HEK293 (cell line): ENCODE measurements around the gene DNAJC21.
A peak's percentile ranks its signal among the peaks of the same experiment; 100 is the strongest.

Source experiments
- GLIS1 ChIP-seq: fragments of 450-650 bp; formaldehyde crosslinking; IDR thresholded peaks from 2 replicates; pipeline ENCODE4 v1.5.1; 2016; ENCODE audit warnings: missing biosample characterization, missing genetic modification characterization
- IKZF3 ChIP-seq: fragments of 450-650 bp; IDR thresholded peaks from 2 replicates; pipeline ENCODE4 v1.5.0; 2018; ENCODE audit warnings: missing biosample characterization, mild to moderate bottlenecking, missing genetic modification characterization, moderate library complexity
- KLF8 ChIP-seq: fragments of 450-650 bp; formaldehyde crosslinking; IDR thresholded peaks from 2 replicates; pipeline ENCODE4 v1.5.1; 2016; ENCODE audit warnings: missing biosample characterization, missing genetic modification characterization
- PBX3 ChIP-seq: sonication (generic); formaldehyde crosslinking; IDR thresholded peaks from 2 replicates; pipeline ENCODE4 v1.8.1; 2022; ENCODE audit warnings: mild to moderate bottlenecking, moderate library complexity, missing genetic modification reagents
- PRDM6 ChIP-seq: fragments of 450-650 bp; formaldehyde crosslinking; IDR thresholded peaks from 2 replicates; pipeline ENCODE4 v1.5.1; 2017; ENCODE audit warnings: missing biosample characterization, missing genetic modification characterization
- TCF7L2 ChIP-seq: IDR thresholded peaks from 2 replicates; pipeline ENCODE4 v1.6.1; 2011; ENCODE audit warnings: low read depth, mild to moderate bottlenecking, inconsistent platforms, low read length, moderate library complexity, borderline replicate concordance
- ZBTB44 ChIP-seq: fragments of 450-650 bp; IDR thresholded peaks from 2 replicates; pipeline ENCODE4 v1.5.1; 2018; ENCODE audit warnings: missing biosample characterization, mild to moderate bottlenecking, missing genetic modification characterization
- ZFP37 ChIP-seq: fragments of 450-650 bp; formaldehyde crosslinking; IDR thresholded peaks from 2 replicates; pipeline ENCODE4 v1.5.1; 2016; ENCODE audit warnings: missing biosample characterization, missing genetic modification characterization
- ZNF155 ChIP-seq: fragments of 450-650 bp; formaldehyde crosslinking; IDR thresholded peaks from 2 replicates; pipeline ENCODE4 v1.5.1; 2016; ENCODE audit warnings: missing biosample characterization, missing genetic modification characterization
- ZNF184 ChIP-seq: fragments of 450-650 bp; IDR thresholded peaks from 2 replicates; pipeline ENCODE4 v1.5.1; 2018; ENCODE audit warnings: missing biosample characterization, mild to moderate bottlenecking, missing genetic modification characterization
- ZNF24 ChIP-seq: fragments of 450-650 bp; formaldehyde crosslinking; IDR thresholded peaks from 2 replicates; pipeline ENCODE4 v1.5.1; 2016; ENCODE audit warnings: missing biosample characterization, missing genetic modification characterization
- ZNF302 ChIP-seq: fragments of 450-650 bp; formaldehyde crosslinking; IDR thresholded peaks from 2 replicates; pipeline ENCODE4 v1.5.1; 2016; ENCODE audit warnings: missing biosample characterization, missing genetic modification characterization, low read depth
- ZNF324 ChIP-seq: fragments of 450-650 bp; formaldehyde crosslinking; IDR thresholded peaks from 2 replicates; pipeline ENCODE4 v1.5.1; 2016; ENCODE audit warnings: missing biosample characterization, missing genetic modification characterization
- ZNF350 ChIP-seq: fragments of 450-650 bp; formaldehyde crosslinking; IDR thresholded peaks from 2 replicates; pipeline ENCODE4 v1.5.0; 2017; ENCODE audit warnings: missing biosample characterization, mild to moderate bottlenecking, missing genetic modification characterization
- ZNF354C ChIP-seq: fragments of 450-650 bp; formaldehyde crosslinking; IDR thresholded peaks from 2 replicates; pipeline ENCODE4 v1.5.1; 2016; ENCODE audit warnings: missing biosample characterization, missing genetic modification characterization, low read depth, borderline replicate concordance
- ZNF362 ChIP-seq: fragments of 450-650 bp; formaldehyde crosslinking; IDR thresholded peaks from 2 replicates; pipeline ENCODE4 v1.5.1; 2016; ENCODE audit warnings: missing biosample characterization, missing genetic modification characterization
- ZNF366 ChIP-seq: fragments of 450-650 bp; formaldehyde crosslinking; conservative IDR thresholded peaks from 2 replicates; pipeline ENCODE4 v1.5.1; 2016; ENCODE audit warnings: missing biosample characterization, missing genetic modification characterization
- ZNF398 ChIP-seq: fragments of 450-650 bp; formaldehyde crosslinking; IDR thresholded peaks from 2 replicates; pipeline ENCODE4 v1.5.1; 2017; ENCODE audit warnings: missing biosample characterization, missing genetic modification characterization
- ZNF404 ChIP-seq: fragments of 450-650 bp; formaldehyde crosslinking; IDR thresholded peaks from 2 replicates; pipeline ENCODE4 v1.5.1; 2017; ENCODE audit warnings: missing biosample characterization, missing genetic modification characterization
- ZNF610 ChIP-seq: fragments of 450-650 bp; formaldehyde crosslinking; IDR thresholded peaks from 2 replicates; pipeline ENCODE4 v1.5.1; 2016; ENCODE audit warnings: missing biosample characterization, missing genetic modification characterization, borderline replicate concordance
- ZNF624 ChIP-seq: fragments of 450-650 bp; formaldehyde crosslinking; IDR thresholded peaks from 2 replicates; pipeline ENCODE4 v1.5.1; 2017; ENCODE audit warnings: missing biosample characterization, missing genetic modification characterization
- ZNF626 ChIP-seq: fragments of 450-650 bp; sonication (Bioruptor Pico); formaldehyde crosslinking; IDR thresholded peaks from 2 replicates; pipeline ENCODE4 v1.5.1; 2018; ENCODE audit warnings: missing biosample characterization, missing genetic modification characterization, inconsistent platforms
- ZNF658 ChIP-seq: fragments of 450-650 bp; formaldehyde crosslinking; IDR thresholded peaks from 2 replicates; pipeline ENCODE4; 2016; ENCODE audit warnings: missing biosample characterization, missing genetic modification characterization
- ZNF76 ChIP-seq: fragments of 450-650 bp; formaldehyde crosslinking; IDR thresholded peaks from 2 replicates; pipeline ENCODE4; 2016; ENCODE audit warnings: low read depth, missing biosample characterization, missing genetic modification characterization, borderline replicate concordance
- ZNF768 ChIP-seq: fragments of 450-650 bp; formaldehyde crosslinking; IDR thresholded peaks from 2 replicates; pipeline ENCODE4 v1.5.1; 2018; ENCODE audit warnings: missing biosample characterization, mild to moderate bottlenecking, missing genetic modification characterization
- ZSCAN16 ChIP-seq: fragments of 450-650 bp; formaldehyde crosslinking; IDR thresholded peaks from 2 replicates; pipeline ENCODE4 v1.5.1; 2016; ENCODE audit warnings: missing biosample characterization, missing genetic modification characterization
- TF ChIP-seq, protein P1 (sequence below): fragments of 450-650 bp; formaldehyde crosslinking; IDR thresholded peaks from 2 replicates; pipeline ENCODE4 v1.5.1; 2017; ENCODE audit warnings: missing biosample characterization, missing genetic modification characterization
- TF ChIP-seq, protein P2 (sequence below): fragments of 450-650 bp; formaldehyde crosslinking; IDR thresholded peaks from 2 replicates; pipeline ENCODE4 v1.5.1; 2016; ENCODE audit warnings: missing biosample characterization, missing genetic modification characterization

Gene DNAJC21

GRCh38 chr5:34929720-34930461, 532 bp downstream of the DNAJC21 start (continued):
- TF ChIP-seq PRDM6 (tag by site-specific recombination): no peak
- peak; percentile 93 for TF ChIP-seq ZFP37 (tag by site-specific recombination)
- 0 out of 2 replicates have a peak, but pooled peaks have one; percentile 52 for TF ChIP-seq ZNF610 (tag by site-specific recombination)
- TF ChIP-seq, protein P1, sequence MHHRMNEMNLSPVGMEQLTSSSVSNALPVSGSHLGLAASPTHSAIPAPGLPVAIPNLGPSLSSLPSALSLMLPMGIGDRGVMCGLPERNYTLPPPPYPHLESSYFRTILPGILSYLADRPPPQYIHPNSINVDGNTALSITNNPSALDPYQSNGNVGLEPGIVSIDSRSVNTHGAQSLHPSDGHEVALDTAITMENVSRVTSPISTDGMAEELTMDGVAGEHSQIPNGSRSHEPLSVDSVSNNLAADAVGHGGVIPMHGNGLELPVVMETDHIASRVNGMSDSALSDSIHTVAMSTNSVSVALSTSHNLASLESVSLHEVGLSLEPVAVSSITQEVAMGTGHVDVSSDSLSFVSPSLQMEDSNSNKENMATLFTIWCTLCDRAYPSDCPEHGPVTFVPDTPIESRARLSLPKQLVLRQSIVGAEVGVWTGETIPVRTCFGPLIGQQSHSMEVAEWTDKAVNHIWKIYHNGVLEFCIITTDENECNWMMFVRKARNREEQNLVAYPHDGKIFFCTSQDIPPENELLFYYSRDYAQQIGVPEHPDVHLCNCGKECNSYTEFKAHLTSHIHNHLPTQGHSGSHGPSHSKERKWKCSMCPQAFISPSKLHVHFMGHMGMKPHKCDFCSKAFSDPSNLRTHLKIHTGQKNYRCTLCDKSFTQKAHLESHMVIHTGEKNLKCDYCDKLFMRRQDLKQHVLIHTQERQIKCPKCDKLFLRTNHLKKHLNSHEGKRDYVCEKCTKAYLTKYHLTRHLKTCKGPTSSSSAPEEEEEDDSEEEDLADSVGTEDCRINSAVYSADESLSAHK (tag by site-specific recombination): no peak
- TF ChIP-seq ZNF155 (tag by site-specific recombination): no peak
- TF ChIP-seq ZNF658 (tag by site-specific recombination): no peak
- TF ChIP-seq TCF7L2: no peak
- peak; percentile 43; the same call in 1 of the 2 replicates for TF ChIP-seq ZNF398 (tag by site-specific recombination)
- TF ChIP-seq, protein P2, sequence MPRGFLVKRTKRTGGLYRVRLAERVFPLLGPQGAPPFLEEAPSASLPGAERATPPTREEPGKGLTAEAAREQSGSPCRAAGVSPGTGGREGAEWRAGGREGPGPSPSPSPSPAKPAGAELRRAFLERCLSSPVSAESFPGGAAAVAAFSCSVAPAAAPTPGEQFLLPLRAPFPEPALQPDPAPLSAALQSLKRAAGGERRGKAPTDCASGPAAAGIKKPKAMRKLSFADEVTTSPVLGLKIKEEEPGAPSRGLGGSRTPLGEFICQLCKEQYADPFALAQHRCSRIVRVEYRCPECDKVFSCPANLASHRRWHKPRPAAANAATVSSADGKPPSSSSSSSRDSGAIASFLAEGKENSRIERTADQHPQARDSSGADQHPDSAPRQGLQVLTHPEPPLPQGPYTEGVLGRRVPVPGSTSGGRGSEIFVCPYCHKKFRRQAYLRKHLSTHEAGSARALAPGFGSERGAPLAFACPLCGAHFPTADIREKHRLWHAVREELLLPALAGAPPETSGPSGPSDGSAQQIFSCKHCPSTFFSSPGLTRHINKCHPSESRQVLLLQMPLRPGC (tag by site-specific recombination): peak; percentile 51; the same call in 1 of the 2 replicates
- TF ChIP-seq PBX3 (CRISPR knock-in tag): no peak
- TF ChIP-seq ZNF76: peak; percentile 93
- no peak for TF ChIP-seq ZNF404
- TF ChIP-seq ZNF362: no peak
- TF ChIP-seq KLF8 (tag by site-specific recombination): peak; percentile 93
- no peak for TF ChIP-seq ZSCAN16 (tag by site-specific recombination)
- no peak for TF ChIP-seq ZNF624 (tag by site-specific recombination)
- TF ChIP-seq GLIS1 (tag by site-specific recombination): no peak; the same call in 1 of the 2 replicates
- 0 out of 2 replicates have a peak, but pooled peaks have one; percentile 26 for TF ChIP-seq ZNF24 (tag by site-specific recombination)
- no peak for TF ChIP-seq ZNF354C (tag by site-specific recombination)
- TF ChIP-seq ZNF366 (tag by site-specific recombination): no peak
- TF ChIP-seq ZNF350 (tag by site-specific recombination): no peak
- TF ChIP-seq IKZF3 (tag by site-specific recombination): no peak
- no peak for TF ChIP-seq ZNF302 (tag by site-specific recombination)
- no peak for TF ChIP-seq ZNF626 (tag by site-specific recombination)
- TF ChIP-seq ZNF768 (tag by site-specific recombination): no peak
- no peak for TF ChIP-seq ZNF324 (tag by site-specific recombination)
- no peak for TF ChIP-seq ZBTB44 (tag by site-specific recombination)
- no peak for TF ChIP-seq ZNF184 (tag by site-specific recombination)
